Measurements from ENCODE around the gene SENP2. TPM values are rescaled to one million over a fixed set of nuclear protein-coding genes. Genes with fewer than 3 reads are reported as not detected.

Gene SENP2
- total RNA-seq, 1 experiment from 2014 or later, result 36.1 TPM

DNA sequence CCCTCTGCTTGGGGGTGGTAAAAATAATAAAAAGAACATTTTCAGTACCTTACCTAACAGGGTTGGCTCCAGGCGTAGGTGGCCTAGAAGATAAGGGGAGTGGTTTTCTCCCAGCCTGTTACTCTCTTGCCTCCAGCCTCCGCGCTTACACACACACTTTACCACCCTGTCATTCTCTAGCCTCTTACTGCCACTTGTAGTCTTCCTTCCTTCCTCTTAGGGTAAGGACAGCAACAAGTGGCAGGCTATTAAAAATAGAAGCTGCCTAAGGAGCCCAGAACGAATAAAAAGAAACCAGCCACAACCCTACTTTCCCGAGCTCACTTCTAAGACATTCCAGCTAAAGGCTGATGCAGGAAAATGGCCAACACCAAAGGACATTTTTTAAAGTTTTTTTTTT lies 24.1 kb upstream of the SENP2 start:
- ChIA-PET POLR2A (no interaction called here), RAD21 (ENCODE audit: low non-redundant PET in 1 of 2, low total read pairs in 2 of 2, uncharacterized antibody in 2 of 2, unreplicated experiment in 2 of 2) (no interaction called here), CTCF (interaction anchor here (0.5 kb wide), 1 partner anchor 39 kb away, joined by 3 read pairs; no protein-coding TSS in a partner anchor)
- H3K27me3 ChIP-seq (ENCODE audit: insufficient read depth, low read length), result no peaks in the 10 kb centered on the region
- DNase-seq (ENCODE audit: low read depth, low spot score) (no peak), ATAC-seq (no peak)
- BruUV-seq (replicated peaks), result no TSS peak
- TF ChIP-seq CBX3 (IDR thresholded peaks at IDR 0.05; ENCODE audit: low read depth) (no peak), EGR1 (IDR thresholded peaks at IDR 0.05; ENCODE audit: low read depth) (no peak), ZBTB33 (IDR thresholded peaks at IDR 0.05; ENCODE audit: extremely low read depth, insufficient replicate concordance, low read length) (no peak), YY1 (IDR thresholded peaks at IDR 0.05; ENCODE audit: extremely low read depth, insufficient replicate concordance, low read depth, low read length) (no peak), POLR2A (IDR thresholded peaks at IDR 0.05; ENCODE audit: borderline replicate concordance, extremely low read depth, insufficient read depth, insufficient read length) (no peak), CEBPB (IDR thresholded peaks at IDR 0.05; ENCODE audit: low read depth) (no peak), RAD21 (IDR thresholded peaks at IDR 0.05; ENCODE audit: low read depth) (no peak), ZFX (IDR thresholded peaks at IDR 0.05) (no peak), EZH2phosphoT487 (IDR thresholded peaks at IDR 0.05; ENCODE audit: borderline replicate concordance) (no peak), SIN3A (IDR thresholded peaks at IDR 0.05; ENCODE audit: low read depth) (no peak), ZNF274 (IDR thresholded peaks at IDR 0.05; ENCODE audit: low read depth, low read length) (no peak), TCF7L2 (IDR thresholded peaks at IDR 0.05; ENCODE audit: borderline replicate concordance, extremely low read depth, insufficient read depth, insufficient read length) (no peak), EZH2 (IDR thresholded peaks at IDR 0.05) (no peak)
- TF ChIP-seq, protein P1, sequence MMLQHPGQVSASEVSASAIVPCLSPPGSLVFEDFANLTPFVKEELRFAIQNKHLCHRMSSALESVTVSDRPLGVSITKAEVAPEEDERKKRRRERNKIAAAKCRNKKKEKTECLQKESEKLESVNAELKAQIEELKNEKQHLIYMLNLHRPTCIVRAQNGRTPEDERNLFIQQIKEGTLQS (IDR thresholded peaks at IDR 0.05), result no peak
- TF ChIP-seq, protein P2, sequence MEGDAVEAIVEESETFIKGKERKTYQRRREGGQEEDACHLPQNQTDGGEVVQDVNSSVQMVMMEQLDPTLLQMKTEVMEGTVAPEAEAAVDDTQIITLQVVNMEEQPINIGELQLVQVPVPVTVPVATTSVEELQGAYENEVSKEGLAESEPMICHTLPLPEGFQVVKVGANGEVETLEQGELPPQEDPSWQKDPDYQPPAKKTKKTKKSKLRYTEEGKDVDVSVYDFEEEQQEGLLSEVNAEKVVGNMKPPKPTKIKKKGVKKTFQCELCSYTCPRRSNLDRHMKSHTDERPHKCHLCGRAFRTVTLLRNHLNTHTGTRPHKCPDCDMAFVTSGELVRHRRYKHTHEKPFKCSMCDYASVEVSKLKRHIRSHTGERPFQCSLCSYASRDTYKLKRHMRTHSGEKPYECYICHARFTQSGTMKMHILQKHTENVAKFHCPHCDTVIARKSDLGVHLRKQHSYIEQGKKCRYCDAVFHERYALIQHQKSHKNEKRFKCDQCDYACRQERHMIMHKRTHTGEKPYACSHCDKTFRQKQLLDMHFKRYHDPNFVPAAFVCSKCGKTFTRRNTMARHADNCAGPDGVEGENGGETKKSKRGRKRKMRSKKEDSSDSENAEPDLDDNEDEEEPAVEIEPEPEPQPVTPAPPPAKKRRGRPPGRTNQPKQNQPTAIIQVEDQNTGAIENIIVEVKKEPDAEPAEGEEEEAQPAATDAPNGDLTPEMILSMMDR (IDR thresholded peaks at IDR 0.05 in 2 of 3, conservative IDR thresholded peaks at IDR 0.05 in 1 of 3; ENCODE audit: borderline replicate concordance in 1 of 3, insufficient read depth in 1 of 3, low read depth in 2 of 3, low read length in 2 of 3), result no peak
- no peak overlapping the region for H3K9ac ChIP-seq (ENCODE audit: low read length)
- H3K9me2 ChIP-seq (ENCODE audit: insufficient read depth), result no peaks in the 10 kb centered on the region
- H3K4me3 ChIP-seq (replicated peaks in 1 of 2; ENCODE audit: low read depth in 1 of 2, low read length in 2 of 2), result no peak overlapping the region
- no peaks in the 10 kb centered on the region for H3K36me3 ChIP-seq (ENCODE audit: control insufficient read depth in 1 of 2, insufficient read depth in 2 of 2, low read length in 2 of 2)
- no peaks in the 10 kb centered on the region for H3K79me2 ChIP-seq (ENCODE audit: insufficient read depth, low read length)
- H4K20me1 ChIP-seq (ENCODE audit: insufficient read depth), result no peaks in the 10 kb centered on the region
- no peaks in the 10 kb centered on the region for H3K9me3 ChIP-seq (ENCODE audit: control insufficient read depth in 1 of 2, insufficient read depth in 1 of 2, low read depth in 1 of 2, low read length in 2 of 2)
- H2AFZ ChIP-seq (ENCODE audit: low read depth, low read length, poor library complexity, severe bottlenecking), result no peak overlapping the region
- peaks cover 17 to 19% of the 10 kb centered on the region in 2 experiments; a peak in 3 of 4 replicates for H3K4me1 ChIP-seq (ENCODE audit: control insufficient read depth in 1 of 2, insufficient read depth in 2 of 2, low read length in 2 of 2)
- intact Hi-C loops (cut with micrococcal nuclease), result no loop called here
- no peak overlapping the region for H3K4me2 ChIP-seq (ENCODE audit: low read length)
- H3K27ac ChIP-seq (ENCODE audit: low read depth, low read length), result no peak overlapping the region
